HL-60 (cell line): ENCODE data around the gene BCL6.

Experiments
- DNase-seq, 2 experiments: peaks; one replicate each; pipeline ENCODE4 v3.0.0-alpha.2; 2010 to 2020; ENCODE audit warnings: low read depth in 1 of 2, low spot score in 1 of 2
- H3K27ac ChIP-seq: fragments of 250-450 bp; sonication (Bioruptor Pico); replicated peaks from 2 replicates; pipeline ENCODE4 v1.5.1; 2020; ENCODE audit warnings: mild to moderate bottlenecking, moderate library complexity
- H3K27me3 ChIP-seq: fragments of 250-450 bp; sonication (Bioruptor Pico); 2 replicates; pipeline ENCODE4 v1.5.1; 2021; ENCODE audit warnings: mild to moderate bottlenecking, moderate library complexity; ENCODE audit not compliant: insufficient read depth, poor library complexity, severe bottlenecking
- H3K4me3 ChIP-seq: replicated peaks from 2 replicates; pipeline ENCODE4 v1.5.1; 2011; ENCODE audit warnings: mild to moderate bottlenecking, control low read depth, low read length; ENCODE audit not compliant: insufficient read depth
- GABPA ChIP-seq: IDR thresholded peaks from 2 replicates; pipeline ENCODE4 v1.6.1; 2012; ENCODE audit warnings: low read depth
- POLR2AphosphoS5 ChIP-seq: IDR thresholded peaks from 2 replicates; pipeline ENCODE4 v1.6.1; 2012; ENCODE audit warnings: low read depth
- SPI1 ChIP-seq: IDR thresholded peaks from 2 replicates; pipeline ENCODE4 v1.6.1; 2012; ENCODE audit warnings: low read depth, mild to moderate bottlenecking, borderline replicate concordance
- TF ChIP-seq, protein P1 (sequence below): IDR thresholded peaks from 2 replicates; pipeline ENCODE4 v1.6.1; 2012; ENCODE audit warnings: low read depth; ENCODE audit not compliant: insufficient replicate concordance
- TF ChIP-seq, protein P2 (sequence below): IDR thresholded peaks from one replicate; pipeline ENCODE4 v1.5.1; 2011; ENCODE audit warnings: low read length, control low read depth, inconsistent platforms; ENCODE audit not compliant: insufficient read depth

BCL6 gene

DNA sequence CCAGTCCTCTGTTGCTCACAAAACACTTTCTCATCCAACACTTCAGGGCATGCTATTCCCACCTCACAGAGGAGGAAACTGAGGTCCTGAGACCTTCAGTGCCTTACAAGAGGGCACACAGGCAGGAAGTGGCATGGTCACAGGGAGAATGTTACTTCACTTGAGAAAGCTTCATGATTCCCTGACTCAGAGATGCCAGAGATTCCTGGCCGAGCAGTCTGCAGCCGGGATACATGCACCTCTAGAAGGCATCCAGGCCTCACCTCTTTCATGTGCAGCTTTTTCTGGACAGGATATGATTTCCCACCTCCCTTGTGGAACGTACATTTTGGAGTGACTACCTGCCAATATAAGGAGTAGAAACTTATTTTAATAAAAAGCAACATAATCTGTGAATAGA is 72.3 kb downstream of the BCL6 start:
- DNase-seq: no peak
- TF ChIP-seq, protein P1, sequence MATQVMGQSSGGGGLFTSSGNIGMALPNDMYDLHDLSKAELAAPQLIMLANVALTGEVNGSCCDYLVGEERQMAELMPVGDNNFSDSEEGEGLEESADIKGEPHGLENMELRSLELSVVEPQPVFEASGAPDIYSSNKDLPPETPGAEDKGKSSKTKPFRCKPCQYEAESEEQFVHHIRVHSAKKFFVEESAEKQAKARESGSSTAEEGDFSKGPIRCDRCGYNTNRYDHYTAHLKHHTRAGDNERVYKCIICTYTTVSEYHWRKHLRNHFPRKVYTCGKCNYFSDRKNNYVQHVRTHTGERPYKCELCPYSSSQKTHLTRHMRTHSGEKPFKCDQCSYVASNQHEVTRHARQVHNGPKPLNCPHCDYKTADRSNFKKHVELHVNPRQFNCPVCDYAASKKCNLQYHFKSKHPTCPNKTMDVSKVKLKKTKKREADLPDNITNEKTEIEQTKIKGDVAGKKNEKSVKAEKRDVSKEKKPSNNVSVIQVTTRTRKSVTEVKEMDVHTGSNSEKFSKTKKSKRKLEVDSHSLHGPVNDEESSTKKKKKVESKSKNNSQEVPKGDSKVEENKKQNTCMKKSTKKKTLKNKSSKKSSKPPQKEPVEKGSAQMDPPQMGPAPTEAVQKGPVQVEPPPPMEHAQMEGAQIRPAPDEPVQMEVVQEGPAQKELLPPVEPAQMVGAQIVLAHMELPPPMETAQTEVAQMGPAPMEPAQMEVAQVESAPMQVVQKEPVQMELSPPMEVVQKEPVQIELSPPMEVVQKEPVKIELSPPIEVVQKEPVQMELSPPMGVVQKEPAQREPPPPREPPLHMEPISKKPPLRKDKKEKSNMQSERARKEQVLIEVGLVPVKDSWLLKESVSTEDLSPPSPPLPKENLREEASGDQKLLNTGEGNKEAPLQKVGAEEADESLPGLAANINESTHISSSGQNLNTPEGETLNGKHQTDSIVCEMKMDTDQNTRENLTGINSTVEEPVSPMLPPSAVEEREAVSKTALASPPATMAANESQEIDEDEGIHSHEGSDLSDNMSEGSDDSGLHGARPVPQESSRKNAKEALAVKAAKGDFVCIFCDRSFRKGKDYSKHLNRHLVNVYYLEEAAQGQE: no peak
- TF ChIP-seq POLR2AphosphoS5 (no peak), GABPA (no peak), SPI1 (no peak)
- TF ChIP-seq, protein P2, sequence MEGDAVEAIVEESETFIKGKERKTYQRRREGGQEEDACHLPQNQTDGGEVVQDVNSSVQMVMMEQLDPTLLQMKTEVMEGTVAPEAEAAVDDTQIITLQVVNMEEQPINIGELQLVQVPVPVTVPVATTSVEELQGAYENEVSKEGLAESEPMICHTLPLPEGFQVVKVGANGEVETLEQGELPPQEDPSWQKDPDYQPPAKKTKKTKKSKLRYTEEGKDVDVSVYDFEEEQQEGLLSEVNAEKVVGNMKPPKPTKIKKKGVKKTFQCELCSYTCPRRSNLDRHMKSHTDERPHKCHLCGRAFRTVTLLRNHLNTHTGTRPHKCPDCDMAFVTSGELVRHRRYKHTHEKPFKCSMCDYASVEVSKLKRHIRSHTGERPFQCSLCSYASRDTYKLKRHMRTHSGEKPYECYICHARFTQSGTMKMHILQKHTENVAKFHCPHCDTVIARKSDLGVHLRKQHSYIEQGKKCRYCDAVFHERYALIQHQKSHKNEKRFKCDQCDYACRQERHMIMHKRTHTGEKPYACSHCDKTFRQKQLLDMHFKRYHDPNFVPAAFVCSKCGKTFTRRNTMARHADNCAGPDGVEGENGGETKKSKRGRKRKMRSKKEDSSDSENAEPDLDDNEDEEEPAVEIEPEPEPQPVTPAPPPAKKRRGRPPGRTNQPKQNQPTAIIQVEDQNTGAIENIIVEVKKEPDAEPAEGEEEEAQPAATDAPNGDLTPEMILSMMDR: no peak
- H3K27me3 ChIP-seq: peaks cover 7% of the 10 kb centered on the region

More for the DNA sequence above, 72.3 kb downstream of the BCL6 start:
- H3K27ac ChIP-seq: no peak overlapping the region
- H3K4me3 ChIP-seq: no peak overlapping the region
